Right lung (tissue), 10 donors: Measurements from ENCODE around the gene ARMCX6. TPM values are rescaled to one million over a fixed set of nuclear protein-coding genes. Genes with fewer than 3 reads are reported as not detected.
"Not testable (repeated sequence)": the region's sequence is repeated elsewhere in the genome, so short reads cannot be mapped to it uniquely, and the experiment has no call there.

ENCODE experiments used
- DNase-seq, 2 donors: peaks; one replicate each; pipeline ENCODE4 v3.0.0-alpha.2; 2013
- long read RNA-seq, 8 donors: transcript quantifications; one replicate each; lab custom pipeline, GENCODE V29; 2026
- polyA plus RNA-seq, 5 donors: library from polyadenylated mRNA; unstranded; fragments of 120-200 nt; gene quantifications; one replicate each; pipeline versions ENCODE4 v1.2.1 to v1.2.3, GENCODE V29; 2013; ENCODE audit warnings: inconsistent platforms in 1 of 5, low replicate concordance in 1 of 5; ENCODE audit not compliant: insufficient read length in 5 of 5, insufficient read depth in 1 of 5

Gene ARMCX6
- polyA plus RNA-seq, result 100 to 1,000 TPM in 4 of 5 donors, 10 to 100 TPM in 1; 86.4 to 120 (median 102) TPM
- long read RNA-seq, donor 1, transcript ARMCX6-206 (4 exons, 846 nt), result major isoform, 18 of 35 reads
- long read RNA-seq, donor 1, transcript ARMCX6-201 (3 exons, 1,846 nt), result minor isoform, 14 of 35 reads
- long read RNA-seq, donor 1, partial matches to known transcripts, result 0 of 35 reads
- long read RNA-seq, donor 1, other reads (novel, unspliced or antisense), result 0 of 35 reads
- long read RNA-seq, donor 2, transcript ARMCX6-206 (4 exons, 846 nt), result major isoform, 17 of 24 reads
- long read RNA-seq, donor 2, transcript ARMCX6-201 (3 exons, 1,846 nt), result minor isoform, 5 of 24 reads
- long read RNA-seq, donor 2, partial matches to known transcripts, result 0 of 24 reads
- long read RNA-seq, donor 2, other reads (novel, unspliced or antisense), result 0 of 24 reads
- long read RNA-seq, donor 3, transcript ARMCX6-201 (3 exons, 1,846 nt), result minor isoform, 10 of 28 reads
- long read RNA-seq, donor 3, transcript ARMCX6-206 (4 exons, 846 nt), result major isoform, 17 of 28 reads
- long read RNA-seq, donor 3, partial matches to known transcripts, result 0 of 28 reads
- long read RNA-seq, donor 3, other reads (novel, unspliced or antisense), result 0 of 28 reads
- long read RNA-seq, donor 4, transcript ARMCX6-201 (3 exons, 1,846 nt), result minor isoform, 8 of 20 reads
- long read RNA-seq, donor 4, transcript ARMCX6-206 (4 exons, 846 nt), result major isoform, 12 of 20 reads
- long read RNA-seq, donor 4, partial matches to known transcripts, result 0 of 20 reads
- long read RNA-seq, donor 4, other reads (novel, unspliced or antisense), result 0 of 20 reads
- long read RNA-seq, donor 5, transcript ARMCX6-206 (4 exons, 846 nt), result major isoform, 23 of 46 reads
- long read RNA-seq, donor 5, transcript ARMCX6-201 (3 exons, 1,846 nt), result minor isoform, 20 of 46 reads
- long read RNA-seq, donor 5, partial matches to known transcripts, result 0 of 46 reads
- long read RNA-seq, donor 5, other reads (novel, unspliced or antisense), result 0 of 46 reads
- long read RNA-seq, donor 6, transcript ARMCX6-201 (3 exons, 1,846 nt), result minor isoform, 18 of 41 reads
- long read RNA-seq, donor 6, transcript ARMCX6-206 (4 exons, 846 nt), result major isoform, 20 of 41 reads
- long read RNA-seq, donor 6, partial matches to known transcripts, result 0 of 41 reads
- long read RNA-seq, donor 6, other reads (novel, unspliced or antisense), result 0 of 41 reads
- long read RNA-seq, donor 7, transcript ARMCX6-206 (4 exons, 846 nt), result major isoform, 5 of 5 reads
- long read RNA-seq, donor 7, partial matches to known transcripts, result 0 of 5 reads
- long read RNA-seq, donor 7, other reads (novel, unspliced or antisense), result 0 of 5 reads
- long read RNA-seq, donor 8, transcript ARMCX6-201 (3 exons, 1,846 nt), result major isoform, 6 of 12 reads
- long read RNA-seq, donor 8, transcript ARMCX6-206 (4 exons, 846 nt), result minor isoform, 5 of 12 reads
- long read RNA-seq, donor 8, partial matches to known transcripts, result 0 of 12 reads
- long read RNA-seq, donor 8, other reads (novel, unspliced or antisense), result 0 of 12 reads

DNA sequence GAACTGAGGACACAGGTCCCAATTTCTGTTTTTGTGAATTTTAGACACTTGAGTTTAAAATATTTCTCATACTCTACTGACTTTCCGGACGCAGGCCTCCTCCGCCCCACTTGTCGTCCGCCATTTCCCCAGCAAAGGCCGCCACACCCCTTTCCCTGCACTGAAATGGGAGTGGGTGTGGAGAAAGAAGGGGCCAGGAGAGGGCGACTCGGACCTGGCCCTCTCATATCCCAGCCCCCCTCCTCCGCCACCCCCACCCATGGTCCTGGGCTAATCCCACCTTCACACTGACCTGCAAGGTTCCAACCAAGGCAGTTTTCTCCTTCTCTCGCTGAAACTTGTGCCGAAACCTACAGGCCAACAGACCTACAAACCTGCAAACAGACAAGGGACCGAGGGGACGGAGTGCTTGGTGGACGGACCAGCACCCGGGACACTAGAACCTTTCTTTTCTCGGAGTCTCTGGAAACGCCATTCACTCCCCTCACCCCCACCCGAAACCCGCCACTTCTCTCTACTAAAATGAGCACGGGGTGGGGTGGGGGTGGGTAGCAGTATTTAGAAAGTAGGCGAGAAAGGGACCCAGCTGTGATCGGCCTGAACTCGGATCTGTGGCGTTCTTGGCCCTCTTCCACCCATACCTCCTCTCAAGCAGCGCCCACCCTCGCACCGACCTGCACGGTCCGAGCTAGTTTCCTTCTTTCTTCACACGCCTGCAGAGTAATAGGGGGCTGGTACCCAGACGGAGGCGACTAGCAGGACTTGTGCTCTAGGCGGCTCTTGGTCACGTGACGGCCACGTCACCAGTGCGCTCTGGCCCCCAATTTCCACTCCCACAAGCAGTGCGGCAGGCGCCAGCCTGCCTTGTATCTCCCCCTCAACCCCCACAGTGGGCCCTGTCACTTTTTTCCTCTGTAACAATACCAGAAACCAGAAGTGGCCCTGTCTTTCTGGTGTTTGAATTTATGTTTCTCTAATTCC lies at the start of gene ARMCX6:
TSS of gene ARMCX6 (minus strand) at position 790 of the 981 bp plus-strand sequence. CDS start 1,380 bp downstream, outside the sequence.
- DNase-seq, result peak; percentile 83 to 84

- peak; percentile 55 to 58 for DNase-seq
Measured at GRCh38 chrX:101659601-101660063, 41.8 kb upstream of the ARMCX6 start, which contains the start of gene ARMCX2. ARMCX2 (minus strand) TSS chrX:101659850; CDS start chrX:101657588, 2,262 bp downstream.

DNA sequence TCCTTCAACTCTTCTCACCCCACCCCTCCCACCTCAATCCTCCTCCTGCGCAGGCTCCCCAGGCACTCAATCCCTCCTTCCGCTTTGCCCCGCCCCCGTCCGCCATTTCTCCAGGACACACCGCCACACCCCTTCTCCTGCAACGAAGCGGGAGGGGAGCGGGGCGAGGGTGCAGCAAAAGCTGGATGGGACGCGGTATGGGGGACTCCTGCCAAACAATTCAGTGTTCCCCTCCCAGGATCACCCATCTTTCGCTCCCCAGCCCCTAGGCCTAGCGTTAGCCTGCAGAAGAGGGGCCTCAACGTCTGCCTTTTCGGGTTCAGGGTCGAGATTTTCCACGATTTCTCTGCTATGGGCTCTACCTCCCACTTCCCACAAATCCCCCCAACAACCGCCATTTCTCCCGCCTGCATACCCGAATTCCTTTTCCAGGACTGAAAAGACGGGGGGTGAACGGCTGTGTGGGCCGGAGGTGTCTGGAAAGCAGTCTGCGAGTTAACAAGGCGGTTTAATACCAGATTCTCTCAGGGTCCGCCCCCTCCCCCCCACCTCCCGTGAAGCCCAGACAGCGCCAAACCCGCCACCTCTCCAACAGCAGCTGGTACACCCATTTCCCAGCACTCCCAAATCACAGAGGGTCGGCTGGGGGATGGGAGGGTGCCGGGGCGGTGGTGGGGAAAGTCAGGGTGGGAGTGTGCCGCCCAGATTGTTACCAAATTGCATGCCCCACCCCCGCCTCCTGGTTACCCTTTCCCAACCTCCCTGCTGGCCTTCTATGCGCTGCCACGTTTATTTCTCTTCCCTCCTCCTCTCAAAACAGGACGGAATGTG lies 41.1 kb upstream of the ARMCX6 start:
- DNase-seq, result peak; percentile 64 to 67

GRCh38 chrX:101657495-101657894 lies 39.7 kb upstream of the ARMCX6 start:
- DNase-seq, result no peak

DNA sequence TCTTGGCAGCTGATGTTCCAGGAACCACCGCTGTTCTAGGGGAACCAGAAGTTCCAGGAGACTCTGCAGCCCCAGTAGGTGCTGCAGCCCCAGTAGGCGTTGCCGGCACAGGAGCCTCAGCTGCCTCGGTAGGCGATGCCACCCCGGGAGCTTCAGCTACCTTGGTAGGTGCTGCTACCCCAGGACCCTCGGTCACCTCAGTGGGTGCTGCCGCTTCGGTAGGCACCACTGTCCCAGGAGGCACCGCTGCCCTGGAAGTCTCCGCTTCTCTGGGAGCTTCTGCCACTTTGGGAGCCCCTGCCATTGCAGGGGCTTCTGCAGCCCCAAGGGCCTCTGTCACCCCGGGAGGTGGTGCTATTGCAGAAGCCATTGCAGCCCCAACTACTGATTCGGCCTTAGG lies 39.0 kb upstream of the ARMCX6 start:
- DNase-seq, result no peak

- DNase-seq, result no peak
Measured at GRCh38 chrX:101655534-101655933, 37.7 kb upstream of the ARMCX6 start.

GRCh38 chrX:101647716-101648115 lies 29.9 kb upstream of the ARMCX6 start:
- not testable (repeated sequence) for DNase-seq

GRCh38 chrX:101642093-101642492 lies 24.3 kb upstream of the ARMCX6 start:
- no peak for DNase-seq

DNA sequence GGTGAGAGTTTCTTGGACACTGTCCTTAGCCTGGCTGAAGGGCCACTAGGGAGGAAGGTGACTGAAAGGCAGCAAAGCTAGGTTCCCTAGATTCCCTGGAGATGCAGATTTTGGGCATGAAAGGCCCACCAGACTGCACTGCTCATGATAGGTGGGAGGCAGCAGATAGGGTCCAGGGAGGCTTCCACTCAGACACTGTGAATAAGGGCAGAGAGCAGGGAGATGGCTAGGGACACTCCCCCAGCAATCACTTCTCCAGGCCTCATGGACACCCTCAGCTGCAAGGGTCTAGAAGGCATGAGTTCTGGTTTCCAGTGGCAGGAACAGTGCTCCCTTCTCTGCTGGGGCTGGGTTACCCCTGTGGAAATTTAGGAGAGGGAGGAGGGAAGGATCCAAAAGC lies 21.8 kb upstream of the ARMCX6 start:
- DNase-seq, result no peak

DNA sequence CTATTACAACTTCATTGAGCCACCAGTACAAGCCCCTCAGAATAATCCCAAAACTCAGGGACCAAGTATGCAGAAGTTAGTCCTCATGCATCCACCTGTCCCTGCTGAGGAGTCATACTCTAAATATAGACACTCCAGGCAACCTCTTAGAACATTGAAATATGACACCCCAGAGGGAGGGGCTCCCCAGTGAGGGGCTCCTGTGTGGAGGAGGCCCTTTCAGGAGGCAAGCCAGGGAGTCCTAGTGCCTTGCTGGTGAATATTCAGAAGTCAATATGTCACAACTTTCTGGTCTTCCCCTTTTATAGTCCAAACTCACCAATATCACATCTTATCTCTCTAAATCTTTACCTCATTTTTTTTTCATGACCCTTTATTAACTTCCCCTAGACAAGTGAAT lies 1.6 kb upstream of the ARMCX6 start:
- DNase-seq, result no peak

DNA sequence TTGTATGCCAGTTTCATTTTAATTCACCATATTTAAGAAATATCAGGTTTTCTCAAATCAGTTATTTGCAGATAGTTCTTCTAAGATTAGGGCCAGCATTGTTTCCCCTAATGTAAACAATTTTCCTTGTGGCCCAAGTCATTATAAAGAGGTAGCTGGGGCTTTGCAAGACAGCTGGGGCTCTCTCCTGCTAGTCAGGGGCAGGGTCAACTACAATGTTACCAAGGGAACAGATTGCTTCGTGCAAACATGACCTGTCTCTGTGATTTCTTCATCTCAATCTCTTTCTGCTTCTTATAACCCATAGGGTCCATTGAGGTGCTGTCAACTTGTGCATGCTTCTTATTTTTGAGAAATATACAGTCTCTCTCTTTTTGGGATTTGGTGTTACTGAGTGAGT lies 12.1 kb downstream of the ARMCX6 start:
- DNase-seq, result no peak

DNA sequence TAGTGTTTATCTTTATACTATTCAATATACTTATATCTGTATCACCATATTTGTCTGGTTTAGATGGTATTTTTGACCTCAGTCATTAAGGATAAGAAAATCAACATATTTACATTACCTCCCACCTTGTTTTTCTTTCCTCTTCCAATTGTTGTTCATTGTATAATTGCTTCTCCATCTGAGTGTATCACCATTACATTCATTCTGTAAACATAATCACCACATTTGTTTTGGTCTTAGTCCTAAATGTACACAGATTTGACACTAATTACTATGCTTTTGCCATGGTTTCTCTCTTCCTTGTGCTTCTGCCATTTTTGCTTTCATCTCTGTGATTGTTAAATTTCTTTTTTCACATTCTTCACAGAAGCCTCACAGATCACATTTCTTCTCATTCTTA lies 12.7 kb downstream of the ARMCX6 start:
- no peak for DNase-seq

DNA sequence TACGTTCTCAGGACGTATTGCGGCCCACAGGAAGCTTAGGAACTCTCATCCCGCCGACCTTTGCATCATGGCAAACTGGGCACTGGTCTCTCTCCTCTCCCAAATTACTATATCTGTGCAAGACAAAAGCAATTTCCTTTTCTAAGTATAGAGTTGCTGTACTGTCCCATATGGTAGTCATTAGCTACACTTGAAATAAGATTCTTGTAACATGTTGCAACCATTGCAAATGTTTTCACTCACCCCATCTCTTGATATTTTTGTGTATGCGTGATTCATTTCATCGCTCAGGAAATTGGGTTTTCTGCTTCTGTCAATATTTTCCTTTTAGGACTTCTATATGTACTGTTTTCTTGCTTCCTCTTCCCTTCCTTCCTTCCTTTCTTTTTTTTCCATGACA lies 15.7 kb downstream of the ARMCX6 start:
- no peak for DNase-seq

- DNase-seq, result not testable (repeated sequence)
Measured at GRCh38 chrX:101599592-101599991, 18.2 kb downstream of the ARMCX6 start.

GRCh38 chrX:101595739-101596419 lies 21.9 kb downstream of the ARMCX6 start:
- DNase-seq, result peak; percentile 45 to 50
